Body of pancreas (tissue), 4 donors: Measurements from ENCODE around the gene IDH3G.

Source experiments
- POLR2A ChIP-seq, 3 donors: fragments of 450-650 bp; IDR thresholded peaks; one replicate each; pipeline ENCODE4 v1.6.1; 2016; ENCODE audit warnings: antibody characterized with exemption in 3 of 3, mild to moderate bottlenecking in 2 of 3
- TF ChIP-seq, protein P1 (sequence below), 7 experiments: fragments of 450-650 bp in 4 of 7; fragments of 200-600 bp in 3 of 7; sonication (generic) in 3 of 7; IDR thresholded peaks; one replicate each; pipeline ENCODE4 v1.5.1; 2016 to 2019; ENCODE audit warnings: antibody characterized with exemption in 7 of 7

DNA sequence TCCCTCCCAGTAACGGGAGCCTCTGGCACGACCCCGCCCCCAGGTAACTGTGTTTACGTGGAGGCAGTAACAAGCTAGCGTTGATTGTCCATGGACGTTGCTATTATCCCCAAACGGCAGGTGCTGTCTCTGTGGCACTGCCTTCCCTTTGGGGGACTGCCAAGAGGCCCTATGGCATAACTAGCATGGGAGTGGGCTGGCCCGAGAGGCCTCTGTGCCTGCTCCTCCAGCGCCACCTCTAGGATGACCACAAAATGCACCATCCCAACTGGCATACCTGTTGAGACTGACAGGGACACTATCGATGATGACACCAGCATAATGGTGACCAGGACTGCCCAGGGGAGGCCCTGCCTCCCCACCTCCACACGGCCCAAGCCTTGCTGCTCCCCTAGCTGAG is 11.9 kb downstream of the IDH3G start:
- TF ChIP-seq, protein P1, sequence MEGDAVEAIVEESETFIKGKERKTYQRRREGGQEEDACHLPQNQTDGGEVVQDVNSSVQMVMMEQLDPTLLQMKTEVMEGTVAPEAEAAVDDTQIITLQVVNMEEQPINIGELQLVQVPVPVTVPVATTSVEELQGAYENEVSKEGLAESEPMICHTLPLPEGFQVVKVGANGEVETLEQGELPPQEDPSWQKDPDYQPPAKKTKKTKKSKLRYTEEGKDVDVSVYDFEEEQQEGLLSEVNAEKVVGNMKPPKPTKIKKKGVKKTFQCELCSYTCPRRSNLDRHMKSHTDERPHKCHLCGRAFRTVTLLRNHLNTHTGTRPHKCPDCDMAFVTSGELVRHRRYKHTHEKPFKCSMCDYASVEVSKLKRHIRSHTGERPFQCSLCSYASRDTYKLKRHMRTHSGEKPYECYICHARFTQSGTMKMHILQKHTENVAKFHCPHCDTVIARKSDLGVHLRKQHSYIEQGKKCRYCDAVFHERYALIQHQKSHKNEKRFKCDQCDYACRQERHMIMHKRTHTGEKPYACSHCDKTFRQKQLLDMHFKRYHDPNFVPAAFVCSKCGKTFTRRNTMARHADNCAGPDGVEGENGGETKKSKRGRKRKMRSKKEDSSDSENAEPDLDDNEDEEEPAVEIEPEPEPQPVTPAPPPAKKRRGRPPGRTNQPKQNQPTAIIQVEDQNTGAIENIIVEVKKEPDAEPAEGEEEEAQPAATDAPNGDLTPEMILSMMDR (IDR thresholded peaks at IDR 0.05): no peak
- no peak for TF ChIP-seq POLR2A (IDR thresholded peaks at IDR 0.05)
